OCI-LY1 (cell line): ENCODE results near the gene HAUS2.

Experiments
- EZH2 ChIP-seq: fragments of 200-600 bp; sonication (generic), shearing (Covaris generic); IDR thresholded peaks from 2 replicates; pipeline ENCODE4 v1.8.0; 2017; ENCODE audit warnings: borderline replicate concordance, mixed run types, mild to moderate bottlenecking, antibody characterized with exemption, low read length, moderate library complexity, mixed read lengths
- TF ChIP-seq, protein P1 (sequence below): fragments of 200-600 bp; sonication (generic), shearing (Covaris generic); IDR thresholded peaks from 2 replicates; pipeline ENCODE4 v1.5.1; 2017; ENCODE audit warnings: mild to moderate bottlenecking, antibody characterized with exemption, low read length, moderate library complexity, mixed read lengths

DNA sequence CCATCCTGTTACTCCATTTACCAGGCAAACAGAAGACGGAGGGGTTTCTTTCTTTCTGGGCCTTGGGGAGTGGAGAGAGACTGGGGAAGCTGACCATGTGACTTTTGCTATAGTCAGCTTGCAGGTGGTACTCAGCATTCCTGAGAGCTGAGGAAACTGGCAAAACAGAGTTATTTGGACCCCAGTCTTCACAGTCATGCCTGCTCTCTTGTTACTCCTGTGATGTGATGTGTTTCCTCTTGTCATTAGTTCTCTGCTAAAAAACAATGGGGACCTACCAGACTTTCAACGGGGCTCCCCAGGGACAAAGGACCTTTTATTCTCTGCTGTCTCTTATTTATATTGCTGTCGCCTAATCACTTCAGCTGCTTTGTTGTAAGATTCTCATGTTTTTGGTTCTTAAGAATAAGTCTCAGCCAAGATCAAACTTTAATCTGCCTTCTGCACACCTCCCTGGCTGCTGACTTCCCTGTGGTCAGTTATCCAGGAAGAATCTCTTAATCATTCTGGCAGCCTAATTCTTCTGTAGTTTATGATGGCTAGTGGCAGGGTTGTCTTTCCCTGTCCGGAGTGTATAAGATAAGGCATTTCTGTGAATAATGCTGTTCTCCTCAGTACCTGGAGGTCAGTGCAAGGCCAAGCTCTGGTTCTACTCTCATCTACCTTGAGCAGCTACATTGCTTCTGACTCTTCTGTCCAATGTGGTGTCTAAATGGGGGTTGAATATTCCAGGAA is 35.6 kb downstream of the HAUS2 start:
- TF ChIP-seq, protein P1, sequence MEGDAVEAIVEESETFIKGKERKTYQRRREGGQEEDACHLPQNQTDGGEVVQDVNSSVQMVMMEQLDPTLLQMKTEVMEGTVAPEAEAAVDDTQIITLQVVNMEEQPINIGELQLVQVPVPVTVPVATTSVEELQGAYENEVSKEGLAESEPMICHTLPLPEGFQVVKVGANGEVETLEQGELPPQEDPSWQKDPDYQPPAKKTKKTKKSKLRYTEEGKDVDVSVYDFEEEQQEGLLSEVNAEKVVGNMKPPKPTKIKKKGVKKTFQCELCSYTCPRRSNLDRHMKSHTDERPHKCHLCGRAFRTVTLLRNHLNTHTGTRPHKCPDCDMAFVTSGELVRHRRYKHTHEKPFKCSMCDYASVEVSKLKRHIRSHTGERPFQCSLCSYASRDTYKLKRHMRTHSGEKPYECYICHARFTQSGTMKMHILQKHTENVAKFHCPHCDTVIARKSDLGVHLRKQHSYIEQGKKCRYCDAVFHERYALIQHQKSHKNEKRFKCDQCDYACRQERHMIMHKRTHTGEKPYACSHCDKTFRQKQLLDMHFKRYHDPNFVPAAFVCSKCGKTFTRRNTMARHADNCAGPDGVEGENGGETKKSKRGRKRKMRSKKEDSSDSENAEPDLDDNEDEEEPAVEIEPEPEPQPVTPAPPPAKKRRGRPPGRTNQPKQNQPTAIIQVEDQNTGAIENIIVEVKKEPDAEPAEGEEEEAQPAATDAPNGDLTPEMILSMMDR, result no peak
- TF ChIP-seq EZH2, result no peak
